CD4-positive, alpha-beta T cell (primary cell): ENCODE results near the gene TARP.

Experiments
- ATAC-seq: fragments of 200-7000 bp; cut with Tn5 transposase; one replicate; pipeline ENCODE4 v1.10.0; 2022; ENCODE audit warnings: mild to moderate bottlenecking; ENCODE audit not compliant: poor library complexity
- CTCF ChIA-PET: fragments of 350-600 bp; sonication (Branson Sonifier 250); formaldehyde crosslinking; loops from one replicate; lab custom pipeline; 2021; ENCODE audit warnings: antibody characterized with exemption, inconsistent platforms; lab: Charles Lee
- POLR2A ChIA-PET: fragments of 350-600 bp; sonication (Branson Sonifier 250); formaldehyde crosslinking; loops from one replicate; lab custom pipeline; 2021; ENCODE audit warnings: antibody characterized with exemption, inconsistent platforms; lab: Charles Lee
- DNase-seq, 14 experiments: peaks; one replicate each; pipeline ENCODE4 v3.0.0-alpha.2; 2013 to 2020; ENCODE audit warnings: mixed read lengths in 2 of 14
- H3K27ac ChIP-seq, 2 donors: one replicate each; pipeline versions ENCODE4 v1.5.1 to v1.7.0; 2013; ENCODE audit warnings: low read length in 2 of 2, low read depth in 1 of 2, mild to moderate bottlenecking in 1 of 2
- H3K27me3 ChIP-seq, 2 experiments: 1 replicate in 1 of 2; 2 replicates in 1 of 2; pipeline versions ENCODE4 v1.6.1 to v1.7.0; 2013; ENCODE audit warnings: low read length in 2 of 2, control low read depth in 1 of 2, mild to moderate bottlenecking in 1 of 2, moderate library complexity in 1 of 2; ENCODE audit not compliant: insufficient read depth in 2 of 2, control insufficient read depth in 1 of 2
- H3K36me3 ChIP-seq: one replicate; pipeline ENCODE4 v1.6.1; 2013; ENCODE audit warnings: low read length, control low read depth; ENCODE audit not compliant: insufficient read depth
- H3K4me1 ChIP-seq: one replicate; pipeline ENCODE4 v1.6.1; 2013; ENCODE audit warnings: low read length, control low read depth; ENCODE audit not compliant: insufficient read depth
- H3K4me3 ChIP-seq: one replicate; pipeline ENCODE4 v1.5.1; 2013; ENCODE audit warnings: mild to moderate bottlenecking, low read length, moderate library complexity
- H3K9me3 ChIP-seq, 2 experiments: 1 replicate in 1 of 2; 2 replicates in 1 of 2; pipeline versions ENCODE4 v1.6.1 to v1.7.0; 2013; ENCODE audit warnings: low read length in 2 of 2, mild to moderate bottlenecking in 2 of 2, control low read depth in 1 of 2, moderate library complexity in 1 of 2; ENCODE audit not compliant: control insufficient read depth in 1 of 2, insufficient read depth in 1 of 2
- H3K27ac Mint-ChIP-seq: one replicate; pipeline ENCODE4 v1.8.0; 2020; ENCODE audit warnings: mixed read lengths
- H3K27me3 Mint-ChIP-seq: one replicate; pipeline ENCODE4 v1.8.0; 2021; ENCODE audit warnings: mixed read lengths
- H3K36me3 Mint-ChIP-seq: one replicate; pipeline ENCODE4 v1.8.0; 2021; ENCODE audit warnings: low read depth, mixed read lengths
- H3K4me1 Mint-ChIP-seq: one replicate; pipeline ENCODE4 v1.8.0; 2021; ENCODE audit warnings: low read depth, mixed read lengths
- H3K4me3 Mint-ChIP-seq: one replicate; pipeline ENCODE4 v1.8.0; 2020; ENCODE audit warnings: mild to moderate bottlenecking, mixed read lengths
- H3K9me3 Mint-ChIP-seq: one replicate; pipeline ENCODE4 v1.8.0; 2020; ENCODE audit warnings: mixed read lengths
- intact Hi-C, 2 experiments: fragments of 100-400 bp; cut with DNase I in 1 of 2; cut with micrococcal nuclease in 1 of 2; formaldehyde crosslinking; loops; one replicate each; pipeline versions ENCODE4 v1.15.1 to v1.9.0; 2023 to 2025; cut with DNase I, micrococcal nuclease
- TF ChIP-seq, protein P1 (sequence below): fragments of 200-600 bp; IDR thresholded peaks from one replicate; pipeline ENCODE4 v1.8.0; 2022; ENCODE audit warnings: antibody characterized with exemption, mild to moderate bottlenecking

TARP gene

DNA sequence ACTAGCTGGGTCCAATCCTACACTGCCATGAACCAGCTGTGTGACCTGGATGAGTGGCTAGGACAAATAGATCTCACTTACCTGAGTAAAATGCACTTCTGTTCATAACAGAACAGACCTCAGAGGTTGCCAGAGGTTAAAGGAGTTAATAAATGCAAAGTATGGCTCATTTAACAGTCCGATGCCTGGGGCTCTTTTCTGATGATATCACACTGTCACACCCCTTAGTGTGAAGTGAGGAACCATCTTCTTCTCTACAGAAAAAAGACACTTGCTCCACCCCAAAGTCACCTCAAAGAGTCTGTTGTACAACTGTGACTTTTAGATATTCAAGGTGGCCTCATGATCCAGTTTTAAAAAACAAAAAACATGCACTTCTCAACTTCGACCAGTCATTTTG lies 21.5 kb upstream of the TARP start:
- ChIA-PET CTCF (no interaction called here), POLR2A (no interaction called here)
- no peak overlapping the region for H3K27ac Mint-ChIP-seq
- Histone ChIP-seq H3K27me3 (no peaks in the 10 kb centered on the region), H3K4me3 (no peak overlapping the region), H3K4me1 (no peaks in the 10 kb centered on the region), H3K27ac (no peak overlapping the region), H3K36me3 (no peaks in the 10 kb centered on the region), H3K9me3 (no peaks in the 10 kb centered on the region)
- TF ChIP-seq, protein P1, sequence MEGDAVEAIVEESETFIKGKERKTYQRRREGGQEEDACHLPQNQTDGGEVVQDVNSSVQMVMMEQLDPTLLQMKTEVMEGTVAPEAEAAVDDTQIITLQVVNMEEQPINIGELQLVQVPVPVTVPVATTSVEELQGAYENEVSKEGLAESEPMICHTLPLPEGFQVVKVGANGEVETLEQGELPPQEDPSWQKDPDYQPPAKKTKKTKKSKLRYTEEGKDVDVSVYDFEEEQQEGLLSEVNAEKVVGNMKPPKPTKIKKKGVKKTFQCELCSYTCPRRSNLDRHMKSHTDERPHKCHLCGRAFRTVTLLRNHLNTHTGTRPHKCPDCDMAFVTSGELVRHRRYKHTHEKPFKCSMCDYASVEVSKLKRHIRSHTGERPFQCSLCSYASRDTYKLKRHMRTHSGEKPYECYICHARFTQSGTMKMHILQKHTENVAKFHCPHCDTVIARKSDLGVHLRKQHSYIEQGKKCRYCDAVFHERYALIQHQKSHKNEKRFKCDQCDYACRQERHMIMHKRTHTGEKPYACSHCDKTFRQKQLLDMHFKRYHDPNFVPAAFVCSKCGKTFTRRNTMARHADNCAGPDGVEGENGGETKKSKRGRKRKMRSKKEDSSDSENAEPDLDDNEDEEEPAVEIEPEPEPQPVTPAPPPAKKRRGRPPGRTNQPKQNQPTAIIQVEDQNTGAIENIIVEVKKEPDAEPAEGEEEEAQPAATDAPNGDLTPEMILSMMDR = no peak
- H3K4me1 Mint-ChIP-seq = no peaks in the 10 kb centered on the region
- DNase-seq (no peak), ATAC-seq (no peak)
- no peaks in the 10 kb centered on the region for H3K9me3 Mint-ChIP-seq
- H3K4me3 Mint-ChIP-seq = no peak overlapping the region
- H3K27me3 Mint-ChIP-seq = no peaks in the 10 kb centered on the region
- no peaks in the 10 kb centered on the region for H3K36me3 Mint-ChIP-seq
- intact Hi-C loops = no loop called here

DNA sequence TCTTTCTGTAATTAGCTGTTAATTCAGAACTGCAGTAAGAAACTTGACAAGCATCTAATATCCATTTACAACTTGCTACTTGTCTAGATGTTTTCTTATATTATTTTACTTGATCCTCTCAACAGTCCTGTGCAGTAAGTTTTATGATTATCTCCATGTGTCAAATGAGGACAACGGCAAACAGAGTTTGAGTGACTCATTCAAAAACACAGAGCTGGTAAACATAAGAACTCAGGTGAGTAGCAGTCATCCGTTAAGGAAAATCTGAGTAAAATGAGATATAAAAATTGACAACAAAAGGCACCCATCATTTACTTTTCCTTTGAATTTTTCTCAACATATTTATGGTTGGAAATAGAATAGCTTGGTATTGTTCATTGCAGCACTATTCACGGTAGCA lies 19.0 kb upstream of the TARP start:
- Mint-ChIP-seq H3K27me3 (no peaks in the 10 kb centered on the region), H3K27ac (no peak overlapping the region), H3K4me1 (no peaks in the 10 kb centered on the region), H3K9me3 (no peaks in the 10 kb centered on the region), H3K4me3 (no peak overlapping the region), H3K36me3 (no peaks in the 10 kb centered on the region)
- Histone ChIP-seq H3K36me3 (no peaks in the 10 kb centered on the region), H3K27ac (no peak overlapping the region), H3K27me3 (no peaks in the 10 kb centered on the region), H3K4me3 (no peak overlapping the region), H3K4me1 (no peaks in the 10 kb centered on the region), H3K9me3 (no peaks in the 10 kb centered on the region)
- POLR2A ChIA-PET = no interaction called here
- CTCF ChIA-PET = no interaction called here
- ATAC-seq (no peak), DNase-seq (no peak)
- TF ChIP-seq, protein P1 = no peak
- intact Hi-C loops = no loop called here

DNA sequence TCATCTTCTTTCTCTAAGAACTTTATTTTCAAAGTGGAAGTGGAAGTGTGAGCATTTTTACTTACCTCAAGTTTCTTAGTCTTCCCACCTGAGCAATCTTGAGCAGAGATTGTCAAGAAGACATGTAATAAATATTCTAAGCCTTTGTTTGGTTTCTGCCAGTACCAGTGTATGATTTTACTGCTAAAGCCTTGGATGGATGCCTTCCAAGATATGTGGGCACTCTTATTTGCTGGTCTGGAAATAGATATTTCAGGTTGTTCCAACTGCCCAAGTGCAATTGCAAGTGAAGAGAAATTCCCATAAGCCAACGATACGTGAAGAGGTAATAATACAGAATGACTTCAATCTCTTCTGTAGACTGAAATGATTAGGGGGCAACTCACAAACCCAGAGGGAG lies 18.2 kb upstream of the TARP start:
- no peak overlapping the region for H3K4me3 ChIP-seq
- no peaks in the 10 kb centered on the region for H3K4me1 ChIP-seq
- intact Hi-C loops = no loop called here
- H3K4me3 Mint-ChIP-seq = no peak overlapping the region
- ChIA-PET CTCF (no interaction called here), POLR2A (no interaction called here)
- H3K36me3 ChIP-seq = no peaks in the 10 kb centered on the region
- TF ChIP-seq, protein P1 = no peak
- no peak overlapping the region for H3K27ac ChIP-seq
- H3K27ac Mint-ChIP-seq = no peak overlapping the region
- no peaks in the 10 kb centered on the region for H3K9me3 Mint-ChIP-seq
- H3K27me3 Mint-ChIP-seq = no peaks in the 10 kb centered on the region
- no peaks in the 10 kb centered on the region for H3K4me1 Mint-ChIP-seq
- DNase-seq (no peak), ATAC-seq (no peak)
- no peaks in the 10 kb centered on the region for H3K27me3 ChIP-seq
- H3K9me3 ChIP-seq = no peaks in the 10 kb centered on the region
- H3K36me3 Mint-ChIP-seq = no peaks in the 10 kb centered on the region
